ENCODE results near the gene LRR1.
A peak's percentile ranks its signal among the peaks of the same experiment; 100 is the strongest.
"Not testable (repeated sequence)": the region's sequence is repeated elsewhere in the genome, so short reads cannot be mapped to it uniquely, and the experiment has no call there.

LRR1 gene, protein sequence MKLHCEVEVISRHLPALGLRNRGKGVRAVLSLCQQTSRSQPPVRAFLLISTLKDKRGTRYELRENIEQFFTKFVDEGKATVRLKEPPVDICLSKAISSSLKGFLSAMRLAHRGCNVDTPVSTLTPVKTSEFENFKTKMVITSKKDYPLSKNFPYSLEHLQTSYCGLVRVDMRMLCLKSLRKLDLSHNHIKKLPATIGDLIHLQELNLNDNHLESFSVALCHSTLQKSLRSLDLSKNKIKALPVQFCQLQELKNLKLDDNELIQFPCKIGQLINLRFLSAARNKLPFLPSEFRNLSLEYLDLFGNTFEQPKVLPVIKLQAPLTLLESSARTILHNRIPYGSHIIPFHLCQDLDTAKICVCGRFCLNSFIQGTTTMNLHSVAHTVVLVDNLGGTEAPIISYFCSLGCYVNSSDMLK

GRCh38 chr14:49598485-49599300 is at the start of gene LRR1:
Gene LRR1 (plus strand): TSS chr14:49598940. CDS start chr14:49599021, 81 bp downstream.
- DNase-seq, result peak; percentile 69

GRCh38 chr14:49549446-49549845 is 49.3 kb upstream of the LRR1 start:
- DNase-seq, result no peak

- DNase-seq, result no peak
Observed at GRCh38 chr14:49549881-49550280, 48.9 kb upstream of the LRR1 start.

DNA sequence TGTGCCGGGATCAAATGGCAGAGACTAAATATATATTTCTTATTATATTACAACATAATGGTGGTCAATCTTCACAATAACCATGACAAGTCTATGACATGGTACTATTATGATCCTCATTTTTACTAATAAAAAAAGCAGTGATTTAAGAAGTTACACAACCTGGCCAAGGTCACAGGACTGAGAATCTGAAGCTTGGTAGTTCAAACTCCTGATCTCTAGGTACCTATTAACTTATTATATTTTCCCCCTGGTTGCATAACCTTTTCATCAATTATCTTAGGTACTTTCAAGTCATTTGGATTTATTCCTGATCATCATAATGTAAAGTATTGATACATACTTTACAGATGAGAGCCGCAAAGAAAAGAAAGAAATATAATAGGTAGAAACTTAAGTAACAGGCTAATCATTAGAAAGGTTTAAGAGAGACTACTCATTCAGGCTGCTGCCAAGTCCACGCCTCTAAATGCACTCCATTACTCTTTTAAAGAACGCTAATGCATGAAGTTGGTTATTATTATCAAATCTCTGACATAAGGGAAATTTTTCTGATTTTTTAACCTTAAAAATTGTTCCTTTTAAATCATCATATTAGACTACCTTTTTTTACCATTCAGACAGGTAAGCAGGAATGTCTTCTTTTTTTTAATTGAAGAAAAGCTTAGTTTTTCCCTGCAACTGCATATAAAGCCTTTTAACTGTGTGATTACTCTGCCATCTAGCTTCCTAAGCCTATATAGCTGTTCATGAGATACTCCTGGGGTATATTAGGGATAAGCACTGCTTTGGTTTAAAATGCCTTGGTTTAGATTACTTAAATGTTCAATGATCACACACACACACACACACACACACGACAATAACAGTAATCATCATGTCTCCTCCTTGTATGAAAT is 48.2 kb upstream of the LRR1 start:
- no peak for DNase-seq

DNA sequence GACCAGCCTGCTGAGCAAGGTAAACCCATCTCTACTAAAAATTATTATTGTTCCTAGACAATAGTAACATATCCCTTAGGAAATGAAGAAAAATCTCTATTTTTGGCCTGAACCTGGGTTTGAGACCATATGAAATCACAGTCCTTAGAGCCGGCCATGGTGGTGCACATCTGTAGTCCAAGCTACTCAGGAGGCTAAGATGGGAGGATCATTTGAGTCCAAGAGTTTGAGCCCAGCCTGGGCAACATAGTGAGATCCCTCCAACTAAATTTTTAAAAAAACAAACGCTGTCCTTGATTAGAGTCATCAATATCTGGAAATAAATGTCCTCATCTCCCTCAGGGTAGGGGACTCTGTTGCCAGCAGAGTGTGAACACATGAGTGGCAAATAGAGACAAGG is 47.2 kb upstream of the LRR1 start:
- no peak for DNase-seq

DNA sequence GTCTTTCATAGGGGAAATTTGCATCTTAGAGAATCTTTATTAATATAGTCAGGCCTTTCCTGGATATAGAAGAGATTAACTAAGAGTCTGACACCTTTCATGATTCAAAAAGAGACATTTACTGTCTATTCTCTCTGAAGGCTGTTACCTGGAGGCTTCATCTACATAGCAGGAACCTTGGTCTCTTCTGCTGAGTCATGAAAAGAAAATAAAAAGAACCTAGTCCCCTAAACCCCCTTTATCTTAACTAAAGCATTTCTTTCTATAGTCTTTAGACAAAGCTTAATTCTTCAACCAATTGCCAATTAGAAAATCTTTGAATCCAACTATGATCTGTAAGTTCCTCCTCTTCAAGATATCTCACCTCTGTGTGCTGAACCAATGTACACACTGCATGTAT is 45.6 kb upstream of the LRR1 start:
- DNase-seq, result no peak

- peak; percentile 84 for DNase-seq
Observed at GRCh38 chr14:49553892-49554291, 44.8 kb upstream of the LRR1 start.

- DNase-seq, result no peak
Observed at GRCh38 chr14:49559979-49560768, 38.6 kb upstream of the LRR1 start.

GRCh38 chr14:49566714-49567113 is 32.0 kb upstream of the LRR1 start:
- DNase-seq, result no peak

DNA sequence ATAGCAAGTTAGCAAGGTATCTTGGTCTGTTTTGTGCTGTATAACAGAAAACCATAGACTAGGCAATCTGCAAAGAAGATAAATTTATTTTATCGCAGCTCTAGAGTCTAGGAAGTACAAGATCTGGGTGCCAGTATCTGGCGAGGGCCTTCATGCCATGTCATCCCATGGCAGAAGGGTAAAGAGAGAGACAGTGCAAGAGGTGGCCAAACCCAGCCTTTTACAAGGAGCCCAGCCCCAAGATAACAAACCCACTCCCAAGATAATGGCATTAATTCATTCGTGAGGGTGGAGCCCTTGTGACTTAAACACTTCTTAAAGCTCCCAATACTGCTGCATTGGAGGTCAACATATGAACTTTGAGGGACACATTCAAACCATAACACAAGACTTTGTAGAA is 29.5 kb upstream of the LRR1 start:
- no peak for DNase-seq

GRCh38 chr14:49574038-49574437 is 24.7 kb upstream of the LRR1 start:
- DNase-seq, result no peak

DNA sequence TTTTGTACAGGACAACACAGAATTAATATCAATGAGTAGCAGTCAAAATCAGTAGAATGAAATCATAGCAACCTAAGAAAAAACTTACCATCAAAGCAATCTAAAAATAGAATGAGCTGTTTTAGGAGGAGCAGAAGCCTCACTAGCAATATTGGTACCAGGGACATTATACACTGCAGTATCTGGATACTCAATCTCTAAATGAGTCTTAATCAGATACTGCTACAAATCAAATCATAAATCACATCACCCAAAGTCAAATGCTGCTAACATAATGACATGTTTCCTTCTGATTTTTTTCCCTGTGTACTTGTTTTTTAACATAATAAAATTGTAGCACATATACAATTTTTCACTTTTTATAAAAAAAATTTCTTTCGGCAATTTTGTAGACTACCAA is 20.6 kb upstream of the LRR1 start:
- no peak for DNase-seq

DNA sequence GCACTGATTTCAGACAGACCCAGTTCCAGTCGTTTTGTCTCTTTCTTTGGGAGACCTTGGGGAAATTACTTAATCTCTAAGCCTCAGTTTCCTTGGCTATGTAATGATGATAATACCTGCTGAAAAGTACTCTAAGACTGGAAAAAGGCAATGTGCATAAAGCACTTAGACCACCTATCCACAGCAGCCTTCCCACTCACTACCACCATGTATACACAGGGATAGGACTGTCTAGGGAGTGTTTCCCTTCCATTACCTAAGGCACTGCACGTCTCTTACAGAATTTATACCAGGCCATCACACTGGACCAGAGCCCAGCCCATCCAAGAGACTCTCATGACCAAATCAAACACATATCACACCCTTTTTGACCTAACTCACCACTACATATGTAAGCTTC is 18.9 kb upstream of the LRR1 start:
- no peak for DNase-seq

DNA sequence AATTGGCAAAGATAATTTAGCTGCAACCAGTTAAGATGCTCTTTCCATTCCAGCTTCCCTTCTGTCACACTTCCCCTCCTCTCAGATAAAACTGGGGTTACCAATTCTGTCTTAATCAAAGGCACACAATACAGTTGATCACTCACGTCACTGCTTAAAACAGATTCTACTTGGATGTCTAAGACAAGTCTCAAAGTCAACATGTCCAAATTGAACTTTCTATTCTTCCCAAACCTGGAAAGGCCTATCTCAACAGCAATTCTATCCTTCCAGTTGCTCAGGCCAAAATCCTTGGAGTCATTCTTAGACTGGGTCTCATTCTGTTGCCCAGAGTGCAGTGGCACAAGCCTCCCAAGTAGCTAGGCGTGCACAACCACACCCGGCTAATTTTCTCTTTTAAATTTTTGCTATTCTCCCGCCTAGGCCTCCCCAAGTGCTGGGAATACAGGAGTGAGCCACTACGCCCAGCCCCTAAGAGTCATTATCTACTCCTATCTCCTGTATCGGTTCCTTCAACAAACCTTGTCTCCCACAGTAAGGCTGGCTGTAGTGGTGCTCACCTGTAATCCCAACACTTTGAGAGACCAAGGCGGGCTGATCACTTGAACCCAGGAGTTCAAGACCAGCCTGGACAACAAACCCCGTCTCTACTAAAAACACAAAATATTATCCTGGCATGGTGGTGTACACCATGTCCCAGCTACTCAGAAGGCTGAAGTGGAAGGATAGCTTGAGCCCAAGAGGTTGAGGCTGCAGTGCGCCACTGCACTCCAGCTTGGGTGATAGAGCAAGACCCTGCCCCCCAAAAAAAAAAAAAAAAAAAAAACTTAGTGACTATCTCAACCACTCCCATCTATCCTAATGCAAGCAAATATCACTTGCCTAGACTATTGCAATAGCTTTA is 17.3 kb upstream of the LRR1 start:
- no peak for DNase-seq

DNA sequence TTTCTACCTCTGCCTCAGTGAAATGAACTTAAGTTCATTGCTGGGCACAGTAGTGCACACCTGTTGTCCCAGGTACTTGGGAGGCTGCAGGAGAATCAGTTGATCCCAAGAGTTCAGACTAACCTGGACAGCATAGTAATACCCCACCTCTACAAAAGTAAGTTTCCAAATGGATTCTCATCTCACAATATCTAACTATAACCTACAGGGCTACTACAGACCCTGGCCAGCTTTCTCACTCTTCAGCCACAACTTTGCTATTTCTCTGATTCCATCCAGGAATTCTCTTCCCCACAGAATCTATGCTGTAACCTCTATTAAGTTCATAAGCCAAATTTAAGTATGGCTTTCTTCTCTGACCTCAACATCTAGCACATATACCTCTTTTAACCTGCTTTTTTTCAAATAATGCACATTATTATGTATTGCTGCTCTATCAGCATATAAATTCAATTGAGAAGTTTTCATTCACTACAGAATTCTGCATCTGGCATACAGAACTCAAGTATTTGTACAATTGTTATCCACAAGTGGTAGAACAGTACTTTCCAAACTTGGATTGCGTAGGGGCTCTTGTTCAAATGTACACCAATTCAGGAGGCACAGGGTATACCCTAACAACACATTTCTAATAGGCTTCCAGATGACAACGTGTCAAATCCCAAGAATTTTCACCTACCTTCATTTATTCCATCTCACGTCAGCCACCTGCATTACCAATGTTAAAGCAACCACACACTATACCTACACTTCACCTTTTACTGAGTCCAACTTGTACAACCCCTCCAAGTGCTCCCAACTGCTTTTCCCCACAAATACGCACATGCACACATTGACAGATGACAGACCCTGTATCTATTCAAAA is 16.4 kb upstream of the LRR1 start:
- DNase-seq, result no peak

- DNase-seq, result no peak
Observed at GRCh38 chr14:49583629-49584028, 15.1 kb upstream of the LRR1 start.

DNA sequence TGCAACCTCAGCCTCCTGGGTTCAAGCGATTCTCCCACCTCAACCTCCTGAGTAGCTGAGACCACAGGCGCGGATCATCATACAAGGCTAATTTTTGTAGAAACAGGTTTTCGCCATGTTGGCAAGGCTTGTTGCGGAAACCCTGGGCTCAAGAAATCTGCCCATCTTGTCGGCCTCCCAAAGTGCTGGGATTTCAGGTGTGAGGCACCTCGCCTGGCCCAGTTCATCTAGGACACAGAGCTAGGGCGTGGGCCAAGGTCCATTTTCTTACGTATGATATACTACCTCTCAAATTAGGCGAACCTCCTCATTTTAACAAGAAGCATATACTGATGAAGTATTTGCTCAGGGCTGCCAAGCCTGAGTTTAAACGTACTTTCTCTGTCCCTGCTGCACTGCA is 14.7 kb upstream of the LRR1 start:
- DNase-seq, result no peak

DNA sequence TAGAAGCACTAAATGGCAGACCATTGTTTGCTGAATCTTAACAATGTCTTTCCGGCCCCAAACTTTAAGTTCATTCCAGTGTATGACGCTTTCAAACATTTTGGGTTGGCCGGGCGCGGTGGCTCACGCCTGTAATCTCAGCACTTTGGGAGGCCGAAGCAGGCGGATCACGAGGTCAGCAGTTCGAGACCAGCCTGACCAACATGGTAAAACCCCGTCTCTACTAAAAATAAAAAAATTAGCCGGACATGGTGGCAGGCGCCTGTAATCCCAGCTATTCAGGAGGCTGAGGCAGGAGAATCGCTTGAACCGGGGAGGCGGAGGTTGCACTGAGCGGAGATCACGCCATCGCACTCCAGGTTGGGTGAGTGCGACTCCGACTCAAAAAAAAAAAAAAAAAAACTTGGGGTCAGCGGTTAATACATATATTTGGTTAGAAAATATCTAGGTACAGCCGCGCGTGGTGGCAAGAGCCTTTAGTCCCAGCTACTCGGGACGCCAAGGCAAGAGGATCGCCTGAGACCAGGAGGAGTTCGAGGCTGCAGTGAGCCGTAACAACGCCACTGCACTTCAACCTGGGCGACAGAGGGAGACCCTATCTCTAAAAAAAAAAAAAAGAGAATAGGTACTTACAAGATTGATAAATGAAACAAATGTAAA is 13.6 kb upstream of the LRR1 start:
- DNase-seq, result not testable (repeated sequence)

DNA sequence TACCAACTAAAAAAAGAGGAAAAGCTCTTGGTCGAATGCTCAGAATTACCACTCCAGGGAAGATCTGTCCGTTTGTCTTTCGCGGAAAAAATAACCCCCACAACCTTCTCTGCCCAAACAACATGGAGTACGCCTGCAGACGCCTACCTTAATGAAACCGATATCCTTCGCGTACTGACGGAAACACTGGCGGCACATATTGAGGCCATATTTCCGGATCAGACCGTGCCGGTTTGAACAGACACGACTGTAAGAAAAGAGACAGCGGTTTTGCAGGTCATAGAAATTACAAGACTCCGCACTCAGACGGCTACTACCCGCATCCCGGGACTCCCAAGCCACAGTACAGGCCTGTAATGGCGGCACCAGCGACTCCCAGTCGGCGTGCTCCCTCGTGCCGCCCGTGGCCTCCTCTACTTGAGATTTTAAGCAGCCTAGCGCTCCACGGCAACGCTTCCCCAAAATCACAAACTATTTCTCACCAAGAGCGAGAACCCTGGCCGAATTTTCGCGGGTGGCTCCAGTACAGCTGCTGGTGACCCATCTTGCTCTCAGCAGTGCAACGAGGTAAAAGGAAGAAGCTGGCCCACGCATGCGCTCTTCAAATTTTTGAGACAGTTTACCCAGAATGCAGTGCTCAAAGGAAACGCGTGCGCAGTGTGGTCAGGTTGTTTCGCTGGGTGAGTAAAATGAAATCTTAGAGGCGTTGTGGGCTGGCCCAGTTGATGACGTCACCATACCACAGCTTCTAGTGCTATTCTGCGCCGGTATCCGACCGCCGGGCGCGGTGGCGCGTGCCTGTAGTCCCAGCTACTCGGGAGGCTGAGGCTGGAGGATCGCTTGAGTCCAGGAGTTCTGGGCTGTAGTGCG is 12.7 kb upstream of the LRR1 start, which contains the start of gene RPS29:
TSS of gene RPS29 (minus strand) at position 578 of the 870 bp plus-strand sequence. CDS start at position 544, 34 bp downstream.
- DNase-seq, result peak; percentile 91
